WI38 (cell line): ENCODE measurements around the gene SELENOK.

ENCODE experiments used
- H3K4me3 ChIP-seq: 2 replicates; pipeline ENCODE4 v1.5.1; 2011; ENCODE audit warnings: low read depth, mild to moderate bottlenecking, control low read depth, low read length
- CTCF ChIP-seq: IDR thresholded peaks from 2 replicates; pipeline ENCODE4 v1.5.1; 2012; ENCODE audit warnings: low read depth, mild to moderate bottlenecking, control low read depth, low read length

SELENOK gene

GRCh38 chr3:53891497-53892285 is at the start of gene SELENOK:
TSS of gene SELENOK (minus strand) at chr3:53891859.
- no peak for TF ChIP-seq CTCF
- H3K4me3 ChIP-seq = peak within 1 kb of the TSS; percentile 97

- H3K4me3 ChIP-seq = no peak overlapping the region
- TF ChIP-seq CTCF = no peak
Observed at GRCh38 chr3:53941184-53941583, 49.5 kb upstream of the SELENOK start.

- no peak overlapping the region for H3K4me3 ChIP-seq
- no peak for TF ChIP-seq CTCF
Observed at GRCh38 chr3:53940623-53941022, 49.0 kb upstream of the SELENOK start.

GRCh38 chr3:53939813-53940212 is 48.2 kb upstream of the SELENOK start:
- H3K4me3 ChIP-seq = no peak overlapping the region
- no peak for TF ChIP-seq CTCF

- H3K4me3 ChIP-seq = no peak overlapping the region
- no peak for TF ChIP-seq CTCF
Observed at GRCh38 chr3:53939086-53939582, 47.5 kb upstream of the SELENOK start.

GRCh38 chr3:53938645-53939044 is 47.0 kb upstream of the SELENOK start:
- TF ChIP-seq CTCF = peak; percentile 64
- H3K4me3 ChIP-seq = no peak overlapping the region

GRCh38 chr3:53936347-53936746 is 44.7 kb upstream of the SELENOK start:
- TF ChIP-seq CTCF = no peak
- H3K4me3 ChIP-seq = no peak overlapping the region
